HepG2 (cell line): ENCODE results near the gene TUBA4B. TPM values are rescaled to one million over a fixed set of nuclear protein-coding genes. Genes with fewer than 3 reads are reported as not detected.

Source experiments
- CBFB ChIP-seq: sonication (generic); formaldehyde crosslinking; IDR thresholded peaks from 2 replicates; pipeline ENCODE4 v1.4.0; 2020; ENCODE audit warnings: missing genetic modification reagents
- CEBPZ ChIP-seq: IDR thresholded peaks from 2 replicates; pipeline ENCODE4 v1.6.1; 2012; ENCODE audit warnings: low read length, improper control_type of control experiment
- ERF ChIP-seq: IDR thresholded peaks from 2 replicates; pipeline ENCODE4 v1.6.1; 2018; ENCODE audit warnings: missing biosample characterization, missing genetic modification reagents
- IKZF4 ChIP-seq: sonication (generic); formaldehyde crosslinking; IDR thresholded peaks from 2 replicates; pipeline ENCODE4 v1.5.1; 2020; ENCODE audit warnings: borderline replicate concordance, mild to moderate bottlenecking, low read depth, missing genetic modification reagents; ENCODE audit errors: not compliant biosample characterization
- KMT2B ChIP-seq: IDR thresholded peaks from 2 replicates; pipeline ENCODE4 v1.6.1; 2016; ENCODE audit warnings: missing genetic modification reagents, missing compliant biosample characterization
- LRRFIP1 ChIP-seq: sonication (generic); formaldehyde crosslinking; conservative IDR thresholded peaks from 2 replicates; pipeline ENCODE4 v1.4.0; 2020; ENCODE audit warnings: missing genetic modification reagents
- MED13 ChIP-seq: sonication (generic); formaldehyde crosslinking; IDR thresholded peaks from 2 replicates; pipeline ENCODE4 v1.5.0; 2020; ENCODE audit warnings: missing genetic modification reagents
- NFKBIZ ChIP-seq: IDR thresholded peaks from 2 replicates; pipeline ENCODE4 v1.6.1; 2018; ENCODE audit warnings: missing genetic modification reagents, missing compliant biosample characterization
- SNRNP70 ChIP-seq: fragments of 200-400 bp; formaldehyde crosslinking; IDR thresholded peaks from 2 replicates; pipeline ENCODE4 v1.6.1; 2017; ENCODE audit warnings: mild to moderate bottlenecking, low read depth, low read length, moderate library complexity
- XBP1 ChIP-seq: sonication (generic); formaldehyde crosslinking; IDR thresholded peaks from 2 replicates; pipeline ENCODE4 v1.5.0; 2020; ENCODE audit warnings: missing genetic modification reagents
- ZNF234 ChIP-seq: sonication (generic); formaldehyde crosslinking; conservative IDR thresholded peaks from 2 replicates; pipeline ENCODE4 v1.5.1; 2020; ENCODE audit warnings: mild to moderate bottlenecking, missing genetic modification reagents
- ZNF451 ChIP-seq: sonication (generic); formaldehyde crosslinking; IDR thresholded peaks from 2 replicates; pipeline ENCODE4 v1.5.0; 2020; ENCODE audit warnings: mild to moderate bottlenecking, missing genetic modification reagents
- ZNF496 ChIP-seq: sonication (generic); formaldehyde crosslinking; IDR thresholded peaks from 2 replicates; pipeline ENCODE4 v1.8.1; 2023; ENCODE audit warnings: mild to moderate bottlenecking, moderate library complexity, missing genetic modification reagents; ENCODE audit not compliant: insufficient replicate concordance
- ZNF570 ChIP-seq: sonication (generic); formaldehyde crosslinking; IDR thresholded peaks from 2 replicates; pipeline ENCODE4 v1.4.0; 2020; ENCODE audit warnings: mild to moderate bottlenecking, missing genetic modification reagents, borderline replicate concordance
- polyA plus RNA-seq, 8 experiments: library from polyadenylated mRNA; depleted of rRNA in 3 of 8; stranded (reverse) in 7 of 8; unstranded in 1 of 8; fragments of >200 nt; fragmentation: Illumina TruSeq in 4 of 8; extraction: Trizol in 4 of 8; gene quantifications; 2 replicates each; pipeline versions ENCODE4 v1.2.1 to v1.2.3, GENCODE V29; 2011 to 2016; ENCODE audit warnings: low read depth in 4 of 8, missing spikeins in 1 of 8, mixed read lengths in 1 of 8; ENCODE audit not compliant: insufficient read depth in 1 of 8
- total RNA-seq, 5 experiments: library from RNA; depleted of rRNA; stranded (reverse); fragments of >200 nt; fragmentation: Illumina TruSeq; extraction: Trizol; gene quantifications; 2 replicates each; pipeline ENCODE4 v1.2.3, GENCODE V29; 2016; ENCODE audit warnings: low read depth in 1 of 5
- TF ChIP-seq, protein P1 (sequence below): sonication (generic); formaldehyde crosslinking; IDR thresholded peaks from 2 replicates; pipeline ENCODE4 v1.4.0; 2020; ENCODE audit warnings: missing genetic modification reagents

TUBA4B gene
- total and polyA plus RNA-seq, 2 of the 13 experiments (the other 11 are each of a cell fraction or from before 2014, with no cell fraction given) = 0.18 to 0.22 TPM

DNA sequence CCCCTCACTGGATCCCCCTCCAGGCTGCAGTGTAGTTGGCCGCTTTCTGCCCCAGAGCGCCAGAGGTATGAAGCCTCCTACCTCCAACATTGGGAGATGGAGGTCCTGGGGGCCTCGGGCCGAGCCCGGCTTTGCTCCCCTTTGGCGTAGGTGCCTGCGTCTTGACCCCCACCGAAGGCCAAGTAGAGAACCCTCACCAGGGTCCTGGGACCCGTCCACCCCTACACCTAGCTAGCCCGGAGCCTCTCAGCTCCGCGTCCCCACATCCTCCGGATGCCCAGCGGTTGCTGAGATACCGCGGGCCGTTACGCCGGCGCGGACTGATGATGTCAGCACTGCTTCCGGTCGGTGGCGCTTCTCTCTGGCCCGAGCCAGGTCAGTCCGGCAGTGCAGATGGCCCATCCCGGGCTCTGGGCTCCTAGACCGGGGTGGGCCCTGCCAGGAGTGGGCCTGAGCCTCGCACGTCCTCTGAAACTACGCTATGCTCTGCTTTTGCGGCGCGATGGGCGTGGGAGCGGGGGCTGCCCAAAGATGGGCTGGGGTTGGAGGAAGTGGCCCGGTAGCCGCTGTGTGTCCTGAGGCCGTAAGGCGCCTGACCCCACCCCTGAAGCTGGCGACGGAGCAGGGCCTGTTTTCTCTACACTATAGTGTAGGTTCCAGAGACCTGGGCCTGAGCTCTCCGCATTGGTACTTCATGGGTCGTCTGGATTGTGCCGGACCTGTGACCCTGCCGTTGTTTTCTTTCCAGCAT, 7.7 kb upstream of the TUBA4B start, which contains the start of the genes GLB1L and STK16 (continued):
- TF ChIP-seq SNRNP70 = no peak
- peak; percentile 95 for TF ChIP-seq ZNF451 (CRISPR knock-in tag)
- no peak for TF ChIP-seq CEBPZ
- TF ChIP-seq ZNF234 (CRISPR knock-in tag) = 0 out of 2 replicates have a peak, but pooled peaks have one; percentile 71
- TF ChIP-seq, protein P1, sequence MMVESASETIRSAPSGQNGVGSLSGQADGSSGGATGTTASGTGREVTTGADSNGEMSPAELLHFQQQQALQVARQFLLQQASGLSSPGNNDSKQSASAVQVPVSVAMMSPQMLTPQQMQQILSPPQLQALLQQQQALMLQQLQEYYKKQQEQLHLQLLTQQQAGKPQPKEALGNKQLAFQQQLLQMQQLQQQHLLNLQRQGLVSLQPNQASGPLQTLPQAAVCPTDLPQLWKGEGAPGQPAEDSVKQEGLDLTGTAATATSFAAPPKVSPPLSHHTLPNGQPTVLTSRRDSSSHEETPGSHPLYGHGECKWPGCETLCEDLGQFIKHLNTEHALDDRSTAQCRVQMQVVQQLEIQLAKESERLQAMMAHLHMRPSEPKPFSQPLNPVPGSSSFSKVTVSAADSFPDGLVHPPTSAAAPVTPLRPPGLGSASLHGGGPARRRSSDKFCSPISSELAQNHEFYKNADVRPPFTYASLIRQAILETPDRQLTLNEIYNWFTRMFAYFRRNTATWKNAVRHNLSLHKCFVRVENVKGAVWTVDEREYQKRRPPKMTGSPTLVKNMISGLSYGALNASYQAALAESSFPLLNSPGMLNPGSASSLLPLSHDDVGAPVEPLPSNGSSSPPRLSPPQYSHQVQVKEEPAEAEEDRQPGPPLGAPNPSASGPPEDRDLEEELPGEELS (CRISPR knock-in tag) = peak; percentile 64; the same call in 1 of the 2 replicates
- TF ChIP-seq KMT2B = peak; percentile 94; the same call in 1 of the 2 replicates
- peak; percentile 95 for TF ChIP-seq ERF (CRISPR knock-in tag)
- peak; percentile 94 for TF ChIP-seq IKZF4
- peak; percentile 91 for TF ChIP-seq NFKBIZ (CRISPR knock-in tag)
- peak; percentile 87 for TF ChIP-seq CBFB (CRISPR knock-in tag)
- peak; percentile 80; the same call in 1 of the 2 replicates for TF ChIP-seq ZNF570 (CRISPR knock-in tag)
- TF ChIP-seq LRRFIP1 (CRISPR knock-in tag) = peak; percentile 57; the same call in 1 of the 2 replicates
- no peak for TF ChIP-seq ZNF496 (CRISPR knock-in tag)
- TF ChIP-seq MED13 (CRISPR knock-in tag) = peak; percentile 77; the same call in 1 of the 2 replicates
- peak; percentile 83 for TF ChIP-seq XBP1 (CRISPR knock-in tag)
